ENCODE measurements around the gene MST1.

MST1 gene

DNA sequence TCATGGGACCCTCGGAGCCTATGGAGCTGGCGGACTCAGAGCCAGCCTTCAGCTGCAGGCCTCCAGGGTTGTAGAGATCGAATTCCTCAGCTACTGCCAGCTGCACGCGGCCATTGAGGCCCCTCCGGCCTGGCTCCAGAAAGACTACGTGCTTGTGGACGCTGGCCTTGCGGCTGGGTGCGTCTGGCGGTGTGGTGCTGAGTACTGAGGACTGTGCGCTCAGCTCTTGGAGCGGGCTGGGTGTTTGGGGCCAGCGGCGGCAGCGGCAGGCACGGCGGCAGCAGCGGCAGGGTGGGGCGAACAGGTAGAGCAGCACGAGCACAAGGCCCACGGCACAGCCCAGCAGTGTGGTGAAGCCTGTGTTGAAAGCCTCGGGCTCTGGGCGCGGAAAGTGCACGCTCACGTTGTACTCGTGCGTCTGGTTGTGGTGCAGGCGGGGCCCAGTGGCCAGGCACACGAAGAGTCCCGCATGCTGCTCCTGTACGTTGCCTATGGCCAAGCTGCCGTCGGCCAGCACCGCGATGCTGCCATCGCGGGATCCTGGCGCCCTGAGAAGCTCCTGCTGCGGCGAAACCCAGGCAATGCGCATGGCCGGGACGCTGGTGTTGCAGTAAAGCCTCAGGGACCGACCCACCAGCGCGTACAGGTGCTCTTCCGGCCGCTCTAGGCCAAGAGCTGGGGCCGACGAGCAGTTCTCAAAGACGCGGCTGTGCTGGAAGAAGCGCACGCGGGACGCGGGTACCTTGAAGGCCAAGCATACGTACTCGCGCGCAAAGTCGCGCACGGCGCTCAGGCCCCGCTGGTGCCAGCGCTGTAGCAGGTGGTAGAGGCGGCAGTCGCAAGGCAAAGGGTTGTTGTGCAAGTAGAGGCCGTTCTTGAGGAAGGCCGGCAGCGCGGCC lies 28.9 kb upstream of the MST1 start:
- no peak for DNase-seq (ENCODE audit: low read depth)

- DNase-seq (ENCODE audit: low read depth), result no peak
These were observed 28.1 kb upstream of the MST1 start for GRCh38 chr3:49717211-49717958.

GRCh38 chr3:49716691-49717210 lies 27.5 kb upstream of the MST1 start:
- DNase-seq (ENCODE audit: low read depth), result no peak

- no peak for DNase-seq (ENCODE audit: low read depth)
These were observed 26.9 kb upstream of the MST1 start for GRCh38 chr3:49716169-49716568.

- no peak for DNase-seq (ENCODE audit: low read depth)
These were observed 26.4 kb upstream of the MST1 start for GRCh38 chr3:49715611-49716121.

GRCh38 chr3:49714728-49715550 lies 25.7 kb upstream of the MST1 start:
- no peak for DNase-seq (ENCODE audit: low read depth)

- no peak for DNase-seq (ENCODE audit: low read depth)
These were observed 24.2 kb upstream of the MST1 start for GRCh38 chr3:49713336-49714105.

DNA sequence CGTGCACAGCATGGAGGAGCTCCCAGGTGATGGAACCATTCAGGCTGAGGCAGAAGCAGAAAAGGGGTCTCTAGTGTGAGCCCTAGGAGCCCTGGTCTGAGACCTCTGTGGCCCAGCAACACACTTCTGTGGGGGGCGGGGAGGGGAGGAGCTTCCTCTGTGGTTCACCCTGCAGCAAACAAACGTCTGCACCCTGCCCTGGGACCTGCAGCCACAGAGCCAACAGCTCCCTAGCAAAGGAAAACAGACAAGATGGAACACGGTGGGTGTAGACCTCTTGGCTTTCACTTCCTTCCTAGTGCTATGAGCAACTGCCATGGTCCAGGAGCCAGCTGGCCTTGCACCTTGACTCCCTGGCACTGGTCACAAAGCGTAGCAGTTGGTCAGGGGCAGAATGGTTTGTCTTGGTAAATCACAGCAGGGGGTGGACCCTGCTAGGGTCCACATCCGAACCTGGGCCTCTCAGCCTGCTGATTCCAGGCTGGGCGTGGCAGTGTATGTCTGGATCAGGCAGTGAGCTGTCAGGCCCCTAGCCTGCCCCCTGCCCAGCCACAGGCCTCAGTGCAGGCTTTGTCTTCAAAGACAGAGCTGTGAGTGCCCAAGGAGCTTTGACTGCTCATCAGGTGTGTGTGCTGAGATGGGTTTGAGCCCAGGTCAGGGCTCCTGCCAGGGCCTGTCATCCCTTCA lies 23.5 kb upstream of the MST1 start:
- DNase-seq (ENCODE audit: low read depth), result no peak

GRCh38 chr3:49712166-49712565 lies 22.9 kb upstream of the MST1 start:
- DNase-seq (ENCODE audit: low read depth), result no peak

DNA sequence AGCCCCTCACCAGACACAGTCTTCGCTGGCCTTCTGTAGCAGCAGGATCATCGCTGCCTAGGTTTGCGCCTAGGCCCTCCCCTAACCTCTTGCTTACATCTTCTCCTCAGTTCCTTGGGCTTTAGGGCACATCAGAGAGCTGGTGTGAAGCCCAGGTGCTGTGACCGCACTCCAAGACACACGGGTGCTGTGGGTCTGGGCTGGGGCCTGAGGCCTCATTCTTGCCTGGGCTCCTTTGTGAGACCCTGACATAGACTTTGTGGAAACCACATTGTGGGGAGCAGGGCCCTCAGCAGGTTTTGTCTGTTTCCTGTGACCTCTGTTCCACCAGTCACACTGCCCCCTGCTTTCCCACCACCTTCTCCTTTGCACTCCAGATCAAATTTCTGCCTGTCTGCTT lies 22.2 kb upstream of the MST1 start:
- DNase-seq (ENCODE audit: low read depth), result no peak

GRCh38 chr3:49709852-49710251 lies 20.6 kb upstream of the MST1 start:
- no peak for DNase-seq (ENCODE audit: low read depth)

GRCh38 chr3:49707113-49707480 lies 17.8 kb upstream of the MST1 start:
- DNase-seq (ENCODE audit: low read depth), result no peak

DNA sequence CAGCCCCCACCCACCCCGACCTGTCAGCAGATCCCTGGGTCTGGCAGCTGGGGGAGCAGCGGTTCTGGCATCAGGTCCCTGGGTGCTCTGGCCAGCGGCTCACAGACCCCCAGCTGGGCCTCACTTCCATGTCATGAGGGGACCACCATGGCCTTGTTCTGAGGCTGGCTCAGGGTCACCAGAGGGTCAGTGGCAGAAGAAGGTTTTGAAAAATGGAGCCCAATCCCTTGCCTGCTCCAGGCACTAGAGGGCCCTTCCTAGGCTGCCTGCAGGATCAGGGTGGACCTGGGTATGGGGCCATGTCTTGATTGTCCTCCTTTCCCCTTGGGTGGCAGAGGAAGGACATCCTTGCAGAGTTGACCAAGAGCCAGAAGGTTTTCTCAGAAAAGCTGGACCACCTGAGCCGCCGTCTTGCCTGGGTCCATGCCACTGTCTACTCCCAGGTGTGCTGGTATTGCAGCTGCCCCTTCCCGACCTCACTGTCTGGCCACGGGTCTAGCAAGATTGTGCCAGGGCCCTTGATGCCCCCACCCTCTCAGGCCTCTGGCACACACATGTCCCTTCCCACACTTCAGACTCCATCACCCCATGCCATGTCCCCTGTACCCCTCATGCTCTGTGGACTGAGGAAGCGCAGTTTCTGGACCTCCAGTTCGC lies 17.3 kb upstream of the MST1 start:
- DNase-seq (ENCODE audit: low read depth), result no peak

GRCh38 chr3:49705390-49705960 lies 16.2 kb upstream of the MST1 start:
- DNase-seq (ENCODE audit: low read depth), result no peak

DNA sequence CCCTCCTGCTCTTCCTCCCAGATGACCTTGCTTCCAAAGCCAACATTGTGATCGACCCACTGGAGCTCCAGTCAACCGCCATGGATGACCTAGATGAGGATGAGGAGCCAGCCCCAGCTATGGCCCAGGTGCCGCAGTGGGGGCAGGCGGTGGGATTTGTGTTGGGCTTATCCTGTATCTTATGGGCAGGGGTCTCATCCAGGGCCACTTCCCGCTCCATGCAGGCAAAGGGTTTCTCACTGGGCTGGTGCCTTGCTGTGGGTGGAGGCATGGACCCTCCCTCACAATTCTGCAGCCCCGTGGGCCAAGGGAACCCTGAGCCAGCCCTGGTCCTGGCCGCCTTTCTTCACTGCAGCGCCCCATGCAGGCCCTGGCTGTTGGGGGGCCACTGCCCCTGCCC lies 15.4 kb upstream of the MST1 start:
- no peak for DNase-seq (ENCODE audit: low read depth)

- DNase-seq (ENCODE audit: low read depth), result no peak
These were observed 14.7 kb upstream of the MST1 start for GRCh38 chr3:49703956-49704355.

- DNase-seq (ENCODE audit: low read depth), result no peak
These were observed 14.2 kb upstream of the MST1 start for GRCh38 chr3:49703443-49703927.

DNA sequence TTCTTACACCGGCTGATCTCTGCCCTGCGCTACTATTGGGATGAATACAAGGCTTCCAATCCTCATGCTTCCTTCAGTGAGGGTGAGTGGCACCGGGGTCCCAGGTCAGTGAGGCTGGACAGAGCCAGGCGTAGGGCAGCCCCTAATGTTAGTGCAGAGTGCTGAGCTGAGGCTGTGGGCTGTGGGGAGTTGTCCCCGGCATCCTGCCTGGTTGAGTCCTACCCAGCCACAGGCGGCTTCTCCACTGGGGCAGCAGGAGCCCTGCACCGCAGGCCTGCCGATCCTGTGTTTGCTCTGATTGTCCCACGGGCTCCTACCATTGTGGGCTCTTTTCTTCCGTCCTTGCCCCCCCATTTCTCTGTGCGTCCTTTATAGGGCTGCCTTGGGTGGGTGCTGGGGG lies 13.4 kb upstream of the MST1 start:
- no peak for DNase-seq (ENCODE audit: low read depth)

GRCh38 chr3:49701388-49702077 lies 12.3 kb upstream of the MST1 start:
- no peak for DNase-seq (ENCODE audit: low read depth)

All from GM04503 (cell line).